ENCODE measurements around the gene KYNU. TPM values are rescaled to one million over a fixed set of nuclear protein-coding genes. Genes with fewer than 3 reads are reported as not detected.

KYNU gene
- total and polyA plus RNA-seq, 2 of the 13 experiments (the other 11 are each of a cell fraction or from before 2014, with no cell fraction given): 21.9 to 68.6 TPM

DNA sequence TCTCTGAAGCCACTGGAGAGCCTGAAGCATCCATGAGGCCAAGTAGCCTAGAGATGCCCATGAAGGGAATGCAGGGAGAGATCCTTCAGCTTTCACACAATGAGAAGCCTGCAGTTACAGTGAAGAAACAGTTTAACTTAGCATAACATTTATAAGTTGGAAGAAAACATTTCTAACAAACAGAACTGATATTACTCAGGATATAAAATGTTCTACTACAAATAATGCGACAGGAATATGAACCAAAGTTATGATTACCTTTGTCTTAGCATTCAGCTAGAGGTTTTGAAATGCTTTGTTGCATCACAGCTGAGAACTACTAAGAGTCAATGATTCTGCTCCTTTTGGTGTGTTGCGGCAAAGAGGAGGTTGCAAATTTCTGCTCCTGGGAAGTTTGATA is 6.9 kb upstream of the KYNU start (continued):
- TF ChIP-seq, protein P1, sequence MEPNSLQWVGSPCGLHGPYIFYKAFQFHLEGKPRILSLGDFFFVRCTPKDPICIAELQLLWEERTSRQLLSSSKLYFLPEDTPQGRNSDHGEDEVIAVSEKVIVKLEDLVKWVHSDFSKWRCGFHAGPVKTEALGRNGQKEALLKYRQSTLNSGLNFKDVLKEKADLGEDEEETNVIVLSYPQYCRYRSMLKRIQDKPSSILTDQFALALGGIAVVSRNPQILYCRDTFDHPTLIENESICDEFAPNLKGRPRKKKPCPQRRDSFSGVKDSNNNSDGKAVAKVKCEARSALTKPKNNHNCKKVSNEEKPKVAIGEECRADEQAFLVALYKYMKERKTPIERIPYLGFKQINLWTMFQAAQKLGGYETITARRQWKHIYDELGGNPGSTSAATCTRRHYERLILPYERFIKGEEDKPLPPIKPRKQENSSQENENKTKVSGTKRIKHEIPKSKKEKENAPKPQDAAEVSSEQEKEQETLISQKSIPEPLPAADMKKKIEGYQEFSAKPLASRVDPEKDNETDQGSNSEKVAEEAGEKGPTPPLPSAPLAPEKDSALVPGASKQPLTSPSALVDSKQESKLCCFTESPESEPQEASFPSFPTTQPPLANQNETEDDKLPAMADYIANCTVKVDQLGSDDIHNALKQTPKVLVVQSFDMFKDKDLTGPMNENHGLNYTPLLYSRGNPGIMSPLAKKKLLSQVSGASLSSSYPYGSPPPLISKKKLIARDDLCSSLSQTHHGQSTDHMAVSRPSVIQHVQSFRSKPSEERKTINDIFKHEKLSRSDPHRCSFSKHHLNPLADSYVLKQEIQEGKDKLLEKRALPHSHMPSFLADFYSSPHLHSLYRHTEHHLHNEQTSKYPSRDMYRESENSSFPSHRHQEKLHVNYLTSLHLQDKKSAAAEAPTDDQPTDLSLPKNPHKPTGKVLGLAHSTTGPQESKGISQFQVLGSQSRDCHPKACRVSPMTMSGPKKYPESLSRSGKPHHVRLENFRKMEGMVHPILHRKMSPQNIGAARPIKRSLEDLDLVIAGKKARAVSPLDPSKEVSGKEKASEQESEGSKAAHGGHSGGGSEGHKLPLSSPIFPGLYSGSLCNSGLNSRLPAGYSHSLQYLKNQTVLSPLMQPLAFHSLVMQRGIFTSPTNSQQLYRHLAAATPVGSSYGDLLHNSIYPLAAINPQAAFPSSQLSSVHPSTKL (CRISPR knock-in tag; IDR thresholded peaks at IDR 0.05): 0 out of 2 replicates have a peak, but pooled peaks have one; percentile 37
- TF ChIP-seq ZFP62 (CRISPR knock-in tag; IDR thresholded peaks at IDR 0.05): no peak
- TF ChIP-seq, protein P2, sequence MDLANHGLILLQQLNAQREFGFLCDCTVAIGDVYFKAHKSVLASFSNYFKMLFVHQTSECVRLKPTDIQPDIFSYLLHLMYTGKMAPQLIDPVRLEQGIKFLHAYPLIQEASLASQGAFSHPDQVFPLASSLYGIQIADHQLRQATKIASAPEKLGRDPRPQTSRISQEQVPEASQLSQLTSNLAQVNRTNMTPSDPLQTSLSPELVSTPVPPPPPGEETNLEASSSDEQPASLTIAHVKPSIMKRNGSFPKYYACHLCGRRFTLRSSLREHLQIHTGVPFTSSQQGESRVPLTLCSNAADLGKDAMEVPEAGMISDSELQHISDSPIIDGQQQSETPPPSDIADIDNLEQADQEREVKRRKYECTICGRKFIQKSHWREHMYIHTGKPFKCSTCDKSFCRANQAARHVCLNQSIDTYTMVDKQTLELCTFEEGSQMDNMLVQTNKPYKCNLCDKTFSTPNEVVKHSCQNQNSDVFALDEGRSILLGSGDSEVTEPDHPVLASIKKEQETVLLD (CRISPR knock-in tag; IDR thresholded peaks at IDR 0.05; ENCODE audit: low read depth): no peak
- TF ChIP-seq DMAP1 (CRISPR knock-in tag; IDR thresholded peaks at IDR 0.05): no peak
- TF ChIP-seq HOMEZ (CRISPR knock-in tag; IDR thresholded peaks at IDR 0.05; ENCODE audit: low read depth): 0 out of 2 replicates have a peak, but pooled peaks have one; percentile 13
- TF ChIP-seq ZNF143 (CRISPR knock-in tag; IDR thresholded peaks at IDR 0.05): no peak
- TF ChIP-seq PHF5A (CRISPR knock-in tag; IDR thresholded peaks at IDR 0.05; ENCODE audit: low read depth, unreplicated experiment): no peak
- no peak for TF ChIP-seq ERF (CRISPR knock-in tag; IDR thresholded peaks at IDR 0.05)
- no peak for TF ChIP-seq HDAC6 (IDR thresholded peaks at IDR 0.05; ENCODE audit: low read depth, low read length)
- TF ChIP-seq, protein P3, sequence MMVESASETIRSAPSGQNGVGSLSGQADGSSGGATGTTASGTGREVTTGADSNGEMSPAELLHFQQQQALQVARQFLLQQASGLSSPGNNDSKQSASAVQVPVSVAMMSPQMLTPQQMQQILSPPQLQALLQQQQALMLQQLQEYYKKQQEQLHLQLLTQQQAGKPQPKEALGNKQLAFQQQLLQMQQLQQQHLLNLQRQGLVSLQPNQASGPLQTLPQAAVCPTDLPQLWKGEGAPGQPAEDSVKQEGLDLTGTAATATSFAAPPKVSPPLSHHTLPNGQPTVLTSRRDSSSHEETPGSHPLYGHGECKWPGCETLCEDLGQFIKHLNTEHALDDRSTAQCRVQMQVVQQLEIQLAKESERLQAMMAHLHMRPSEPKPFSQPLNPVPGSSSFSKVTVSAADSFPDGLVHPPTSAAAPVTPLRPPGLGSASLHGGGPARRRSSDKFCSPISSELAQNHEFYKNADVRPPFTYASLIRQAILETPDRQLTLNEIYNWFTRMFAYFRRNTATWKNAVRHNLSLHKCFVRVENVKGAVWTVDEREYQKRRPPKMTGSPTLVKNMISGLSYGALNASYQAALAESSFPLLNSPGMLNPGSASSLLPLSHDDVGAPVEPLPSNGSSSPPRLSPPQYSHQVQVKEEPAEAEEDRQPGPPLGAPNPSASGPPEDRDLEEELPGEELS (CRISPR knock-in tag; IDR thresholded peaks at IDR 0.05): no peak
- TF ChIP-seq SP2 (CRISPR knock-in tag; IDR thresholded peaks at IDR 0.05): no peak
- no peak for TF ChIP-seq RBAK (CRISPR knock-in tag; IDR thresholded peaks at IDR 0.05)
- no peak for TF ChIP-seq ZNF562 (CRISPR knock-in tag; IDR thresholded peaks at IDR 0.05; ENCODE audit: borderline replicate concordance)
- TF ChIP-seq GATAD2A (CRISPR knock-in tag; IDR thresholded peaks at IDR 0.05): peak; percentile 77
- no peak for TF ChIP-seq ZNF577 (CRISPR knock-in tag; IDR thresholded peaks at IDR 0.05; ENCODE audit: borderline replicate concordance, low read depth)
- no peak for TF ChIP-seq ZNF282 (IDR thresholded peaks at IDR 0.05; ENCODE audit: partially characterized antibody)
- no peak for TF ChIP-seq SOX13 (IDR thresholded peaks at IDR 0.05)
- TF ChIP-seq SOX13 (CRISPR knock-in tag; conservative IDR thresholded peaks at IDR 0.05 in 1 of 2, IDR thresholded peaks at IDR 0.05 in 1 of 2): 0 out of 4 replicates have a peak, but pooled peaks of 1 of the 2 experiments have one; percentile 33
- no peak for TF ChIP-seq SP5 (CRISPR knock-in tag; IDR thresholded peaks at IDR 0.05; ENCODE audit: borderline replicate concordance, low read depth)
- TF ChIP-seq, protein P4, sequence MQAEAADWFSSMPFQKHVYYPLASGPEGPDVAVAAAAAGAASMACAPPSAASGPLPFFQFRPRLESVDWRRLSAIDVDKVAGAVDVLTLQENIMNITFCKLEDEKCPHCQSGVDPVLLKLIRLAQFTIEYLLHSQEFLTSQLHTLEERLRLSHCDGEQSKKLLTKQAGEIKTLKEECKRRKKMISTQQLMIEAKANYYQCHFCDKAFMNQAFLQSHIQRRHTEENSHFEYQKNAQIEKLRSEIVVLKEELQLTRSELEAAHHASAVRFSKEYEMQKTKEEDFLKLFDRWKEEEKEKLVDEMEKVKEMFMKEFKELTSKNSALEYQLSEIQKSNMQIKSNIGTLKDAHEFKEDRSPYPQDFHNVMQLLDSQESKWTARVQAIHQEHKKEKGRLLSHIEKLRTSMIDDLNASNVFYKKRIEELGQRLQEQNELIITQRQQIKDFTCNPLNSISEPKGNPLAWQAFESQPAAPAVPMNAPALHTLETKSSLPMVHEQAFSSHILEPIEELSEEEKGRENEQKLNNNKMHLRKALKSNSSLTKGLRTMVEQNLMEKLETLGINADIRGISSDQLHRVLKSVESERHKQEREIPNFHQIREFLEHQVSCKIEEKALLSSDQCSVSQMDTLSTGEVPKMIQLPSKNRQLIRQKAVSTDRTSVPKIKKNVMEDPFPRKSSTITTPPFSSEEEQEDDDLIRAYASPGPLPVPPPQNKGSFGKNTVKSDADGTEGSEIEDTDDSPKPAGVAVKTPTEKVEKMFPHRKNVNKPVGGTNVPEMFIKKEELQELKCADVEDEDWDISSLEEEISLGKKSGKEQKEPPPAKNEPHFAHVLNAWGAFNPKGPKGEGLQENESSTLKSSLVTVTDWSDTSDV (CRISPR knock-in tag; IDR thresholded peaks at IDR 0.05): no peak
- TF ChIP-seq POLR2A (IDR thresholded peaks at IDR 0.05; ENCODE audit: insufficient read depth in 1 of 2, low read depth in 2 of 2, low read length in 2 of 2): peak in 1 of 2 experiments; percentile 38; a peak in 1 of 4 replicates

Measured in HepG2 (cell line).